K562 (cell line): ENCODE measurements around the gene ING1. TPM values are rescaled to one million over a fixed set of nuclear protein-coding genes. Genes with fewer than 3 reads are reported as not detected.

ENCODE experiments used
- ATF7 ChIP-seq: fragments of 450-650 bp; IDR thresholded peaks from 2 replicates; pipeline ENCODE4 v1.7.1; 2014; ENCODE audit warnings: mild to moderate bottlenecking, moderate library complexity
- ERF ChIP-seq: fragments of 450-650 bp; formaldehyde crosslinking; IDR thresholded peaks from 2 replicates; pipeline ENCODE4 v1.4.0; 2020; ENCODE audit warnings: mild to moderate bottlenecking, mixed read lengths
- HOMEZ ChIP-seq: fragments of 250-450 bp; sonication (Bioruptor Pico); IDR thresholded peaks from 2 replicates; pipeline ENCODE4 v1.4.0; 2020; ENCODE audit warnings: mild to moderate bottlenecking, moderate library complexity
- KAT2B ChIP-seq: IDR thresholded peaks from one replicate; pipeline ENCODE4 v1.6.1; 2012; ENCODE audit warnings: low read depth, mild to moderate bottlenecking, control low read depth, inconsistent platforms, low read length, moderate library complexity
- MCM7 ChIP-seq, 2 experiments: fragments of 450-650 bp; IDR thresholded peaks; 2 replicates each; pipeline ENCODE4 v1.6.1; 2016 to 2018
- MEF2D ChIP-seq: conservative IDR thresholded peaks from 2 replicates; pipeline ENCODE4 v1.6.1; 2016; ENCODE audit warnings: low read depth, missing genetic modification characterization, missing compliant biosample characterization
- MTA2 ChIP-seq: fragments of 450-650 bp; IDR thresholded peaks from 2 replicates; pipeline ENCODE4 v1.6.1; 2016; ENCODE audit warnings: low read depth
- MTA3 ChIP-seq: fragments of 450-650 bp; formaldehyde crosslinking; IDR thresholded peaks from 2 replicates; pipeline ENCODE4 v1.6.1; 2017; ENCODE audit warnings: mild to moderate bottlenecking, borderline replicate concordance
- MYC ChIP-seq, 2 experiments: fragments of 250-450 bp in 1 of 2; sonication (Bioruptor Pico) in 1 of 2; IDR thresholded peaks; 2 replicates each; pipeline versions ENCODE4 v1.5.1 to v1.6.1; 2012 to 2021; ENCODE audit warnings: low read depth in 2 of 2, borderline replicate concordance in 1 of 2, improper control_type of control experiment in 1 of 2, low read length in 1 of 2, mild to moderate bottlenecking in 1 of 2, moderate library complexity in 1 of 2
- RBM39 ChIP-seq: fragments of 200-400 bp; formaldehyde crosslinking; optimal IDR thresholded peaks from 2 replicates; pipeline ENCODE3; 2018; ENCODE audit warnings: low read depth, low read length
- STAT5A ChIP-seq: IDR thresholded peaks from 2 replicates; pipeline ENCODE4 v1.6.1; 2012; ENCODE audit warnings: low read length, inconsistent platforms, borderline replicate concordance
- STAT5B ChIP-seq: fragments of 250-450 bp; sonication (Bioruptor Pico); IDR thresholded peaks from 2 replicates; pipeline ENCODE4 v1.8.0; 2021; ENCODE audit warnings: mild to moderate bottlenecking, inconsistent platforms
- TCF7L2 ChIP-seq: fragments of 150-350 bp; IDR thresholded peaks from 2 replicates; pipeline ENCODE4 v1.6.1; 2016; ENCODE audit warnings: low read depth, mild to moderate bottlenecking, low read length, moderate library complexity
- TCFL5 ChIP-seq: fragments of 250-450 bp; sonication (Bioruptor Pico); conservative IDR thresholded peaks from 2 replicates; pipeline ENCODE4 v1.6.1; 2021; ENCODE audit warnings: mild to moderate bottlenecking, moderate library complexity, matching md5 sums
- U2AF2 ChIP-seq: fragments of 200-400 bp; formaldehyde crosslinking; optimal IDR thresholded peaks from 2 replicates; pipeline ENCODE3; 2017; ENCODE audit warnings: low read depth, mild to moderate bottlenecking, low read length
- XRCC5 ChIP-seq: fragments of 200-400 bp; formaldehyde crosslinking; IDR thresholded peaks from 2 replicates; pipeline ENCODE4 v1.6.1; 2017; ENCODE audit warnings: low read depth, mild to moderate bottlenecking, low read length
- ZC3H8 ChIP-seq: fragments of 450-650 bp; IDR thresholded peaks from 2 replicates; pipeline ENCODE4 v1.6.1; 2017
- ZNF133 ChIP-seq: fragments of 250-450 bp; sonication (Bioruptor Pico); IDR thresholded peaks from 2 replicates; pipeline ENCODE4 v1.4.0; 2020; ENCODE audit warnings: mild to moderate bottlenecking
- ZNF165 ChIP-seq: fragments of 250-450 bp; sonication (Bioruptor Pico); IDR thresholded peaks from 2 replicates; pipeline ENCODE4 v1.4.0; 2020; ENCODE audit warnings: borderline replicate concordance
- ZNF449 ChIP-seq: fragments of 250-450 bp; sonication (Bioruptor Pico); IDR thresholded peaks from 2 replicates; pipeline ENCODE4 v1.8.0; 2022; ENCODE audit warnings: moderate library complexity, mild to moderate bottlenecking, inconsistent platforms
- ZNF561 ChIP-seq: fragments of 450-650 bp; formaldehyde crosslinking; conservative IDR thresholded peaks from 2 replicates; pipeline ENCODE4 v1.4.0; 2020; ENCODE audit warnings: mild to moderate bottlenecking, moderate library complexity
- ZNF699 ChIP-seq: fragments of 250-450 bp; sonication (Bioruptor Pico); IDR thresholded peaks from 2 replicates; pipeline ENCODE4 v1.8.0; 2021; ENCODE audit warnings: mild to moderate bottlenecking, moderate library complexity; ENCODE audit not compliant: insufficient replicate concordance
- polyA plus RNA-seq, 8 experiments: library from polyadenylated mRNA; depleted of rRNA in 4 of 8; stranded (reverse) in 5 of 8; unstranded in 3 of 8; fragments of >200 nt; fragmentation: Nextera tagmentation in 2 of 8; fragmentation: Illumina TruSeq in 1 of 8; extraction: Ambion mirVana in 2 of 8; extraction: Trizol in 1 of 8; gene quantifications; 2 replicates each; pipeline versions ENCODE4 v1.2.1 to v1.2.3, GENCODE V29; 2011 to 2014; ENCODE audit warnings: inconsistent platforms in 1 of 8, missing spikeins in 1 of 8
- total RNA-seq, 7 experiments: library from RNA; depleted of rRNA in 6 of 7; stranded (reverse); fragments of >200 nt in 6 of 7; fragmentation: Illumina TruSeq in 2 of 7; extraction: Trizol in 2 of 7; gene quantifications; 2 replicates each; pipeline versions ENCODE4 v1.2.1 to v1.2.3, GENCODE V29; 2011 to 2021; ENCODE audit warnings: low replicate concordance in 1 of 7
- TF ChIP-seq, protein P1 (sequence below): fragments of 250-450 bp; sonication (Bioruptor Pico); IDR thresholded peaks from 2 replicates; pipeline ENCODE4 v1.8.0; 2021; ENCODE audit warnings: borderline replicate concordance, mild to moderate bottlenecking, moderate library complexity; ENCODE audit not compliant: poor library complexity, severe bottlenecking
- TF ChIP-seq, protein P2 (sequence below): fragments of 250-450 bp; sonication (Bioruptor Pico); IDR thresholded peaks from 2 replicates; pipeline ENCODE4 v1.8.0; 2021; ENCODE audit warnings: mild to moderate bottlenecking, moderate library complexity

Gene ING1
- total and polyA plus RNA-seq, 9 of the 15 experiments (the other 6 are each of a cell fraction or from before 2014, with no cell fraction given) = 1.0 to 20.1 (median 8.2) TPM

GRCh38 chr13:110715395-110716246, 2.1 kb downstream of the ING1 start (continued):
- TF ChIP-seq MTA2 = no peak
- TF ChIP-seq ATF7 = peak; percentile 70
- 0 out of 2 replicates have a peak, but pooled peaks have one; percentile 29 for TF ChIP-seq MYC (IDR thresholded peaks at IDR 0.05; ENCODE audit: low read depth, low read length)
- TF ChIP-seq MYC (CRISPR knock-in tag; IDR thresholded peaks at IDR 0.05; ENCODE audit: borderline replicate concordance, low read depth) = 0 out of 2 replicates have a peak, but pooled peaks have one; percentile 35
- no peak for TF ChIP-seq ZNF561 (CRISPR knock-in tag)
- no peak for TF ChIP-seq RBM39
- no peak for TF ChIP-seq TCFL5
- no peak for TF ChIP-seq KAT2B
- TF ChIP-seq, protein P1, sequence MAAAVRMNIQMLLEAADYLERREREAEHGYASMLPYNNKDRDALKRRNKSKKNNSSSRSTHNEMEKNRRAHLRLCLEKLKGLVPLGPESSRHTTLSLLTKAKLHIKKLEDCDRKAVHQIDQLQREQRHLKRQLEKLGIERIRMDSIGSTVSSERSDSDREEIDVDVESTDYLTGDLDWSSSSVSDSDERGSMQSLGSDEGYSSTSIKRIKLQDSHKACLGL = no peak
- no peak for TF ChIP-seq XRCC5
- TF ChIP-seq TCF7L2 = no peak
- no peak for TF ChIP-seq MCM7 (IDR thresholded peaks at IDR 0.05)
- no peak for TF ChIP-seq ZC3H8
- TF ChIP-seq, protein P2, sequence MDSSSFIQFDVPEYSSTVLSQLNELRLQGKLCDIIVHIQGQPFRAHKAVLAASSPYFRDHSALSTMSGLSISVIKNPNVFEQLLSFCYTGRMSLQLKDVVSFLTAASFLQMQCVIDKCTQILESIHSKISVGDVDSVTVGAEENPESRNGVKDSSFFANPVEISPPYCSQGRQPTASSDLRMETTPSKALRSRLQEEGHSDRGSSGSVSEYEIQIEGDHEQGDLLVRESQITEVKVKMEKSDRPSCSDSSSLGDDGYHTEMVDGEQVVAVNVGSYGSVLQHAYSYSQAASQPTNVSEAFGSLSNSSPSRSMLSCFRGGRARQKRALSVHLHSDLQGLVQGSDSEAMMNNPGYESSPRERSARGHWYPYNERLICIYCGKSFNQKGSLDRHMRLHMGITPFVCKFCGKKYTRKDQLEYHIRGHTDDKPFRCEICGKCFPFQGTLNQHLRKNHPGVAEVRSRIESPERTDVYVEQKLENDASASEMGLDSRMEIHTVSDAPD (CRISPR knock-in tag) = no peak
- no peak for TF ChIP-seq MEF2D
- TF ChIP-seq ZNF133 (CRISPR knock-in tag) = no peak
- TF ChIP-seq U2AF2 = no peak
- TF ChIP-seq ERF = no peak
- TF ChIP-seq ZNF699 = no peak
- no peak for TF ChIP-seq STAT5B (CRISPR knock-in tag)
- TF ChIP-seq ZNF449 = no peak
- TF ChIP-seq STAT5A = no peak
- no peak for TF ChIP-seq ZNF165 (CRISPR knock-in tag)
- no peak for TF ChIP-seq HOMEZ (CRISPR knock-in tag)
- TF ChIP-seq MTA3 = peak; percentile 91
